IMR-90 (cell line): ENCODE results near the gene SV2B. TPM values are rescaled to one million over a fixed set of nuclear protein-coding genes. Genes with fewer than 3 reads are reported as not detected.

Experiments
- ATAC-seq: fragments of 200-7000 bp; cut with Tn5 transposase; 2 replicates; pipeline ENCODE4 v1.9.1; 2020; ENCODE audit warnings: low read depth, mild to moderate bottlenecking, moderate library complexity
- BruUV-seq: library from RNA; stranded (reverse); fragments of 400-500 nt; replicated peaks from 2 replicates; lab custom pipeline; 2021; lab: Mats Ljungman, UMichigan
- CTCF ChIA-PET: fragments of 300-600 bp; formaldehyde crosslinking; extraction: SDS; loops from one replicate; lab custom pipeline; 2021; ENCODE audit warnings: antibody characterized with exemption; lab: Yijun Ruan, JAX
- POLR2A ChIA-PET: fragments of 300-600 bp; sonication (Branson Sonifier 250); formaldehyde crosslinking; loops from one replicate; lab custom pipeline; 2022; ENCODE audit warnings: antibody characterized with exemption; ENCODE audit not compliant: unreplicated experiment; lab: Charles Lee
- DNase-seq: peaks from one replicate; pipeline ENCODE4 v3.0.0; 2013
- H2AFZ ChIP-seq: replicated peaks from 2 replicates; pipeline ENCODE3; 2013; ENCODE audit warnings: low read length, mild to moderate bottlenecking; ENCODE audit not compliant: poor library complexity
- H2AK5ac ChIP-seq: 2 replicates; pipeline ENCODE4 v1.6.1; 2013; ENCODE audit warnings: low read depth, low read length, inconsistent platforms
- H2AK9ac ChIP-seq: replicated peaks from 2 replicates; pipeline ENCODE3; 2013; ENCODE audit warnings: mild to moderate bottlenecking, low read depth, low read length, moderate library complexity; ENCODE audit not compliant: poor library complexity
- H2BK120ac ChIP-seq: 2 replicates; pipeline ENCODE4 v1.6.1; 2013; ENCODE audit warnings: low read depth, low read length, inconsistent platforms
- H2BK15ac ChIP-seq: 3 replicates; pipeline ENCODE4 v1.6.1; 2013; ENCODE audit warnings: low read depth, low read length, inconsistent platforms
- H2BK20ac ChIP-seq: 2 replicates; pipeline ENCODE4 v1.6.1; 2013; ENCODE audit warnings: low read depth, mild to moderate bottlenecking, inconsistent platforms, low read length, moderate library complexity
- H2BK5ac ChIP-seq: 2 replicates; pipeline ENCODE4 v1.6.1; 2013; ENCODE audit warnings: mild to moderate bottlenecking, low read depth, low read length, inconsistent platforms; ENCODE audit not compliant: poor library complexity, severe bottlenecking
- H3K14ac ChIP-seq: replicated peaks from 2 replicates; pipeline ENCODE4 v1.6.1; 2013; ENCODE audit warnings: low read depth, low read length, inconsistent platforms
- H3K18ac ChIP-seq: 2 replicates; pipeline ENCODE4 v1.6.1; 2013; ENCODE audit warnings: low read depth, low read length, control low read depth
- H3K23ac ChIP-seq: 2 replicates; pipeline ENCODE4 v1.6.1; 2013; ENCODE audit warnings: low read depth, low read length, inconsistent platforms
- H3K27ac ChIP-seq: 2 replicates; pipeline ENCODE4 v1.5.1; 2013; ENCODE audit warnings: mild to moderate bottlenecking, control low read depth, low read length; ENCODE audit not compliant: insufficient read depth
- H3K27me3 ChIP-seq: 2 replicates; pipeline ENCODE4 v1.6.1; 2013; ENCODE audit warnings: low read length; ENCODE audit not compliant: control insufficient read depth, insufficient read depth
- H3K36me3 ChIP-seq: 2 replicates; pipeline ENCODE4 v1.6.1; 2013; ENCODE audit warnings: low read length, mixed read lengths; ENCODE audit not compliant: control insufficient read depth, insufficient read depth
- H3K4ac ChIP-seq: 2 replicates; pipeline ENCODE4 v1.6.1; 2013; ENCODE audit warnings: low read depth, low read length, inconsistent platforms
- H3K4me1 ChIP-seq: 2 replicates; pipeline ENCODE4 v1.6.1; 2013; ENCODE audit warnings: low read length, mixed read lengths; ENCODE audit not compliant: control insufficient read depth, insufficient read depth
- H3K4me2 ChIP-seq: 2 replicates; pipeline ENCODE4 v1.6.1; 2013; ENCODE audit warnings: low read depth, mild to moderate bottlenecking, control low read depth, low read length, moderate library complexity
- H3K4me3 ChIP-seq: 2 replicates; pipeline ENCODE4 v1.5.1; 2013; ENCODE audit warnings: low read depth, mild to moderate bottlenecking, control low read depth, low read length, moderate library complexity; ENCODE audit not compliant: insufficient read depth
- H3K56ac ChIP-seq: 2 replicates; pipeline ENCODE4 v1.6.1; 2013; ENCODE audit warnings: low read length, inconsistent platforms; ENCODE audit not compliant: insufficient read depth; ENCODE audit errors: extremely low read depth
- H3K79me1 ChIP-seq, 2 experiments: 2 replicates each; pipeline ENCODE4 v1.6.1; 2013; ENCODE audit warnings: low read length in 2 of 2, inconsistent platforms in 1 of 2, low read depth in 1 of 2
- H3K9ac ChIP-seq: 2 replicates; pipeline ENCODE4 v1.6.1; 2013; ENCODE audit warnings: low read depth, low read length, control low read depth
- H3K9me1 ChIP-seq: 2 replicates; pipeline ENCODE4 v1.6.1; 2013; ENCODE audit warnings: low read length, inconsistent platforms; ENCODE audit not compliant: insufficient read depth
- H3K9me3 ChIP-seq: 2 replicates; pipeline ENCODE4 v1.6.1; 2013; ENCODE audit warnings: low read length; ENCODE audit not compliant: control insufficient read depth, insufficient read depth
- H4K20me1 ChIP-seq: 2 replicates; pipeline ENCODE4 v1.6.1; 2013; ENCODE audit warnings: low read length, inconsistent platforms; ENCODE audit not compliant: insufficient read depth
- H4K5ac ChIP-seq: 2 replicates; pipeline ENCODE4 v1.6.1; 2013; ENCODE audit warnings: mild to moderate bottlenecking, low read depth, low read length, control low read depth
- H4K8ac ChIP-seq, 2 experiments: 2 replicates each; pipeline ENCODE4 v1.6.1; 2013; ENCODE audit warnings: low read depth in 2 of 2, low read length in 2 of 2, control low read depth in 1 of 2, inconsistent platforms in 1 of 2
- H4K91ac ChIP-seq: 2 replicates; pipeline ENCODE4 v1.6.1; 2013; ENCODE audit warnings: low read depth, low read length, inconsistent platforms; ENCODE audit not compliant: insufficient read depth
- MXI1 ChIP-seq: IDR thresholded peaks from 2 replicates; pipeline ENCODE4 v1.6.1; 2012; ENCODE audit warnings: low read depth, mild to moderate bottlenecking, low read length, moderate library complexity, borderline replicate concordance
- WGBS, 2 experiments: methylation state at CpG; one replicate each; pipeline versions ENCODE4 v1.1.5 to v1.1.7; 2013; ENCODE audit warnings: missing lambda C conversion rate in 2 of 2; ENCODE audit not compliant: insufficient read length in 1 of 2; ENCODE audit errors: extremely low coverage in 2 of 2; 5-methylcytosine and 5-hydroxymethylcytosine counted together
- dilution Hi-C: fragments of 300-500 bp; cut with HindIII; formaldehyde crosslinking; loops from one replicate; pipeline ENCODE4 v1.14.3; 2018; ENCODE audit warnings: low sequenced_read_pairs; ENCODE audit not compliant: unreplicated experiment
- in situ Hi-C: fragments of 300-500 bp; cut with MboI; formaldehyde crosslinking; loops from 3 replicates; pipeline ENCODE4 v1.14.3; 2019; ENCODE audit warnings: low sequenced_read_pairs, inconsistent platforms, mixed read lengths
- intact Hi-C: fragments of 100-400 bp; cut with micrococcal nuclease; formaldehyde crosslinking; loops from 2 replicates; pipeline ENCODE4 v1.10.0; 2022
- polyA plus RNA-seq, 3 experiments: library from polyadenylated mRNA; depleted of rRNA; stranded (reverse); fragments of >200 nt; gene quantifications; 2 replicates each; pipeline ENCODE4 v1.2.3, GENCODE V29; 2012; ENCODE audit warnings: low replicate concordance in 1 of 3
- total RNA-seq: library from RNA; depleted of rRNA; stranded (reverse); fragments of >200 nt; gene quantifications from 2 replicates; pipeline ENCODE4 v1.2.3, GENCODE V29; 2012

Gene SV2B
- total and polyA plus RNA-seq, 2 of the 4 experiments (the other 2 are of a cell fraction): not detected

- Histone ChIP-seq H2BK15ac (no peak overlapping the region), H4K8ac (no peak overlapping the region), H3K14ac (no peak overlapping the region), H2AK9ac (no peak overlapping the region), H3K9me3 (no peaks in the 10 kb centered on the region), H3K4me3 (no peak overlapping the region), H3K4me2 (no peak overlapping the region), H2BK20ac (no peak overlapping the region), H3K36me3 (no peaks in the 10 kb centered on the region), H3K56ac (no peak overlapping the region), H3K9ac (no peak overlapping the region), H3K18ac (no peak overlapping the region), H4K5ac (no peak overlapping the region), H2AFZ (no peak overlapping the region), H3K27me3 (no peaks in the 10 kb centered on the region), H3K23ac (no peak overlapping the region), H2BK120ac (no peak overlapping the region), H2AK5ac (no peak overlapping the region), H3K4me1 (no peaks in the 10 kb centered on the region), H4K91ac (no peak overlapping the region), H3K79me1 (no peaks in the 10 kb centered on the region), H3K9me1 (no peaks in the 10 kb centered on the region), H3K27ac (no peak overlapping the region), H4K20me1 (no peaks in the 10 kb centered on the region), H2BK5ac (no peak overlapping the region), H3K4ac (no peak overlapping the region)
- no peak for TF ChIP-seq MXI1
- WGBS, 2 experiments: no CpG with 5 or more reads among the region's 5 CpGs
- ChIA-PET CTCF (no interaction called here), POLR2A (no interaction called here)
- no peak for ATAC-seq
- dilution Hi-C loops (no loop called here), in situ Hi-C loops (no loop called here), intact Hi-C loops (no loop called here)
- no TSS peak for BruUV-seq
- DNase-seq: no peak
Observed at GRCh38 chr15:91196768-91197167, 96.7 kb downstream of the SV2B start.
